Activated CD8-positive, alpha-beta T cell treated with anti-CD3 and anti-CD28 coated beads for 36 hours (primary cell): Measurements from ENCODE around the gene TAS2R9. TPM values are rescaled to one million over a fixed set of nuclear protein-coding genes. Genes with fewer than 3 reads are reported as not detected.

Experiments used
- ATAC-seq: fragments of 200-7000 bp; cut with Tn5 transposase; one replicate; pipeline ENCODE4 v1.10.0; 2021; ENCODE audit warnings: mild to moderate bottlenecking, moderate library complexity
- CTCF ChIA-PET: fragments of 350-600 bp; sonication (Branson Sonifier 250); formaldehyde crosslinking; loops from one replicate; lab custom pipeline; 2021; ENCODE audit warnings: antibody characterized with exemption; lab: Charles Lee
- POLR2A ChIA-PET: fragments of 350-600 bp; sonication (Branson Sonifier 250); formaldehyde crosslinking; loops from one replicate; lab custom pipeline; 2021; ENCODE audit warnings: antibody characterized with exemption; lab: Charles Lee
- DNase-seq: peaks from one replicate; pipeline ENCODE4 v3.0.0-alpha.2; 2020
- H3K27ac Mint-ChIP-seq: one replicate; pipeline ENCODE4 v1.8.0; 2021; ENCODE audit warnings: mild to moderate bottlenecking, mixed read lengths
- H3K27me3 Mint-ChIP-seq: one replicate; pipeline ENCODE4 v1.8.0; 2021; ENCODE audit warnings: mixed read lengths
- H3K36me3 Mint-ChIP-seq: one replicate; pipeline ENCODE4 v1.8.0; 2021; ENCODE audit warnings: low read depth, mixed read lengths
- H3K4me1 Mint-ChIP-seq: one replicate; pipeline ENCODE4 v1.8.0; 2021; ENCODE audit warnings: low read depth, mixed read lengths
- H3K4me3 Mint-ChIP-seq: one replicate; pipeline ENCODE4 v1.8.0; 2021; ENCODE audit warnings: mild to moderate bottlenecking, moderate library complexity, mixed read lengths
- H3K9me3 Mint-ChIP-seq: one replicate; pipeline ENCODE4 v1.8.0; 2021; ENCODE audit warnings: mixed read lengths
- intact Hi-C: fragments of 100-400 bp; cut with micrococcal nuclease; formaldehyde crosslinking; loops from one replicate; pipeline ENCODE4 v1.10.0; 2022
- total RNA-seq, 2 experiments: library from RNA; stranded (reverse); gene quantifications; one replicate each; pipeline ENCODE4 v1.2.3, GENCODE V29; 2021
- TF ChIP-seq, protein P1 (sequence below): fragments of 200-600 bp; IDR thresholded peaks from one replicate; pipeline ENCODE4 v1.8.0; 2022; ENCODE audit warnings: antibody characterized with exemption, mild to moderate bottlenecking

Gene TAS2R9
- total RNA-seq, 2 experiments from 2014 or later: not detected

DNA sequence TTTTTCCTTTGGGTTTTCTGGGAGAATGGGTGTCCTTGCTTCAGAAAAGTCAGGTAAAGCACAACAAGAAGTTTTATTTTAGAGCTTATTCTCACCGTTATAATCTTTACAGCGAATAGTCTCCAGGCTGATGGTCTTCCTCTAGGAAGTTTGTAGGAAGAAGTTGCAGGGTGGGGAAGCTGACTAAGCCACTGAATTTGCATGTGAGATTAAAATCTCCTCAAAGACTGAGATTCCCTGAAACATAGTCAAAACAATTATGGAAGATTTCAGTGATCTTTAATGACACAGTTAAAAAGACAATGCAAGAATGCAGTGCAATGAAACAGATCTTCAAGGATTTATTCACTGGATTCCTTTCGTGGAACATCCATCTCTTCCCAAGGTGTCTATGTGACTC is 15.0 kb upstream of the TAS2R9 start:
- TF ChIP-seq, protein P1, sequence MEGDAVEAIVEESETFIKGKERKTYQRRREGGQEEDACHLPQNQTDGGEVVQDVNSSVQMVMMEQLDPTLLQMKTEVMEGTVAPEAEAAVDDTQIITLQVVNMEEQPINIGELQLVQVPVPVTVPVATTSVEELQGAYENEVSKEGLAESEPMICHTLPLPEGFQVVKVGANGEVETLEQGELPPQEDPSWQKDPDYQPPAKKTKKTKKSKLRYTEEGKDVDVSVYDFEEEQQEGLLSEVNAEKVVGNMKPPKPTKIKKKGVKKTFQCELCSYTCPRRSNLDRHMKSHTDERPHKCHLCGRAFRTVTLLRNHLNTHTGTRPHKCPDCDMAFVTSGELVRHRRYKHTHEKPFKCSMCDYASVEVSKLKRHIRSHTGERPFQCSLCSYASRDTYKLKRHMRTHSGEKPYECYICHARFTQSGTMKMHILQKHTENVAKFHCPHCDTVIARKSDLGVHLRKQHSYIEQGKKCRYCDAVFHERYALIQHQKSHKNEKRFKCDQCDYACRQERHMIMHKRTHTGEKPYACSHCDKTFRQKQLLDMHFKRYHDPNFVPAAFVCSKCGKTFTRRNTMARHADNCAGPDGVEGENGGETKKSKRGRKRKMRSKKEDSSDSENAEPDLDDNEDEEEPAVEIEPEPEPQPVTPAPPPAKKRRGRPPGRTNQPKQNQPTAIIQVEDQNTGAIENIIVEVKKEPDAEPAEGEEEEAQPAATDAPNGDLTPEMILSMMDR: no peak
- Mint-ChIP-seq H3K27ac (no peak overlapping the region), H3K27me3 (no peaks in the 10 kb centered on the region), H3K36me3 (no peaks in the 10 kb centered on the region), H3K4me1 (no peaks in the 10 kb centered on the region), H3K4me3 (no peak overlapping the region), H3K9me3 (no peaks in the 10 kb centered on the region)
- ATAC-seq: no peak
- no peak for DNase-seq
- POLR2A ChIA-PET: no interaction called here
- intact Hi-C loops: no loop called here
- CTCF ChIA-PET: interaction anchor here (0.8 kb wide), 1 partner anchor 75 kb away, joined by 3 read pairs; no protein-coding TSS in a partner anchor

DNA sequence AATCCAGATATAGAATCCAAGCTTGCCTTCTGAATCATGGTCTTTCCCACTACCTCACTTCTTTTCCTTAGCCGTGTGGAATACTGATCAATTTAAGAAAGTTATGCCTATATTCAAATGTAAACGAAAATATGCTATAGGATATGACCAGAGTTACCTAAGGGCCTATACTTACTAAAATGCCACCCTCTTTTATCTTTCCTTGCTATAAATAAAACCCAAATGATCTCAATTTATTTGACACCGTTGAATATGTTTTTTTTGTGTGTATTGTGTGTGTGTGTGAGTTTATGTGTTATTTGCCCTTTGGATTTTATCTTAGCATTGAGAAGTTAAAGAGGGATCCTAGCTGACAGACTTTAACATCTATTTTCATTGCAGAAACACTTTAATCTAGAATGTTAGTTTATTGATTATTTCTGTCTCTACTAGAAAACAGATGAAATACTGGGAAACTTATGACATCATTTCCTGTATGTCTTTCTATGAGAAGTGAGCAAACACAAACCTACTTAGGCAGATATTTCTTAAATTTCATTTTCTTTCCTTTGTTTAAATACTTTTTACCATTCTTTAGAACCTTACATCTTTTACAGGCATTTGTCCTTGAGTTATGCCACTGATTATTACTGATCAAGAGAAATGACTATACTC is 2.0 kb upstream of the TAS2R9 start:
- DNase-seq (no peak), ATAC-seq (no peak)
- H3K27ac Mint-ChIP-seq: no peak overlapping the region
- intact Hi-C loops: no loop called here
- no peak overlapping the region for H3K4me3 Mint-ChIP-seq
- TF ChIP-seq, protein P1: no peak
- ChIA-PET CTCF (interaction anchor here (2.6 kb wide), 1 partner anchor 388 kb away, joined by 7 read pairs; no protein-coding TSS in a partner anchor), POLR2A (no interaction called here)
- no peaks in the 10 kb centered on the region for H3K4me1 Mint-ChIP-seq
- no peaks in the 10 kb centered on the region for H3K36me3 Mint-ChIP-seq
- peaks cover 23% of the 10 kb centered on the region for H3K27me3 Mint-ChIP-seq
- no peaks in the 10 kb centered on the region for H3K9me3 Mint-ChIP-seq

DNA sequence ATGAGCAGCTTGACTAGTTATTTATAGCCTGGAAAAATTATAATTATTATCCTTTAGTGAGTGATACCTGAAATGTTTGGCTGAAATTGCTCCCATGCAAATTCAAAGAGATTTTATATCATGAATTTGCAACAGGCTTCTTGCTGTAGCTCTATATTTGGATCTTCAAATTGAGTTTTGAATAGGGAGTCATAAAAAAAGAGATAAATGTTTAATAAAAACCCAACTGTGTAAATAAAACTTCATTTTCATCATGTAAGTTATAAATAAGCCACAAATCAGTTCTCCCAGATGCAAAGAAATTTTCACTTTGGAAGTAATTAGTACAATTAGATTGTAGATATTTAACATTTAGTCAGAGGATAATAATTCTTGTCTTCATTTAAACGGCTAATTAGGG is 2.8 kb downstream of the TAS2R9 start, which contains the start of gene TAS2R8:
TAS2R8 (minus strand) TSS at position 101 of the 400 bp plus-strand sequence. CDS start 306 bp downstream, outside the sequence.
- Mint-ChIP-seq H3K4me1 (no peaks in the 10 kb centered on the region), H3K9me3 (no peaks in the 10 kb centered on the region), H3K27me3 (peaks cover 36% of the 10 kb centered on the region), H3K27ac (no peak within 1 kb of the TSS), H3K4me3 (no peak within 1 kb of the TSS), H3K36me3 (no peaks in the 10 kb centered on the region)
- intact Hi-C loops: no loop called here
- no peak for ATAC-seq
- no peak for DNase-seq
- ChIA-PET POLR2A (no interaction called here), CTCF (no interaction called here)
- TF ChIP-seq, protein P1: no peak

DNA sequence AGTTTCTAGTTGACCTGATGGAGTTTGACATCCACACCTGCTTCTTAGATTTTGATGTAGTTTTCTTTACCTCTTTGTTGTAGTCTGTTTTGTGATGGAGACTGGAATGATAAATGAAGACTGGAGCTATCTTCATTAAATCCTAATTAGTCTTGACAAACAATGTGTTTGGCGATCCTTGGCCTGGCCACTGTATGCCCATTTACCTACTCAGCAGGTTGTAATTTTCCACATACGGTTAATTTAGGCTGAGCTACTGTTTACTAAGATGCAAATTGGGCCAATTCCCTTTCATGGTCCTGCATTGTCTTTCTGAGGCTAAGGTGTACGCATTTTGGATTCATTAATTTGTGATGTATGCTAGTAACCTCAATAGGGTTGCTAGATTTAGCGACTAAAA is 7.4 kb downstream of the TAS2R9 start, which contains the start of gene TAS2R7:
TAS2R7 (minus strand) TSS at position 41 of the 400 bp plus-strand sequence. CDS start 57 bp downstream, outside the sequence.
- intact Hi-C loops: no loop called here
- no peaks in the 10 kb centered on the region for H3K9me3 Mint-ChIP-seq
- H3K36me3 Mint-ChIP-seq: no peaks in the 10 kb centered on the region
- ATAC-seq: no peak
- H3K4me1 Mint-ChIP-seq: no peaks in the 10 kb centered on the region
- no peak within 1 kb of the TSS for H3K27ac Mint-ChIP-seq
- ChIA-PET POLR2A (no interaction called here), CTCF (no interaction called here)
- H3K27me3 Mint-ChIP-seq: peaks cover 31% of the 10 kb centered on the region
- DNase-seq: no peak
- H3K4me3 Mint-ChIP-seq: no peak within 1 kb of the TSS
- TF ChIP-seq, protein P1: no peak

DNA sequence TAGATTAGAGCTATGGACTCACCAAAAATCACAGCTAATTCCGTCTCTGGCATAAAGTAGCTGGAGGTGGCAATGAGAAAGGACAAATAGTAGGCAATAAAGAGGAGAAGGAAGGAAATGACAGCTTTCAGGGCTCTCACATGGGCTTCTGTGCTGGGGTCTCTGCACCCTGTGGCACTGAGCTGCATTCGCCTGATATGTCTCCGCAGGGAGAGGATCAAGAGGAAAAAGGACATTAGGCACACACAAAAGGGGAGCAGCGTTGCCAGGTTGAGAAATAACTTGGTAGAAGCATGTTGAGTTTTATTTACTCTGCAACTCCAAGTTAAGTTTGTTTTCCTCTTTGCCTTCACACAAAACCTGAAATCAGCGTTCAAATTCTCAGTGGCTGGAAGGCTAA is 8.2 kb downstream of the TAS2R9 start:
- Mint-ChIP-seq H3K27ac (no peak overlapping the region), H3K4me3 (no peak overlapping the region), H3K36me3 (no peaks in the 10 kb centered on the region), H3K27me3 (peaks cover 32% of the 10 kb centered on the region), H3K4me1 (no peaks in the 10 kb centered on the region), H3K9me3 (no peaks in the 10 kb centered on the region)
- CTCF ChIA-PET: no interaction called here
- TF ChIP-seq, protein P1: no peak
- DNase-seq (no peak), ATAC-seq (no peak)
- intact Hi-C loops: no loop called here
- POLR2A ChIA-PET: no interaction called here
